LHCN-M2 (cell line): ENCODE results near the gene ZMYM4. TPM values are rescaled to one million over a fixed set of nuclear protein-coding genes. Genes with fewer than 3 reads are reported as not detected.
"Not testable (repeated sequence)": the region's sequence is repeated elsewhere in the genome, so short reads cannot be mapped to it uniquely, and the experiment has no call there.

Source experiments
- DNase-seq: peaks from one replicate; pipeline ENCODE4 v3.0.0-alpha.2; 2012; ENCODE audit warnings: low read depth
- total RNA-seq: library from RNA; depleted of rRNA; stranded (reverse); fragments of >200 nt; gene quantifications from 2 replicates; pipeline ENCODE4 v1.2.3, GENCODE V29; 2014; rRNA removed

The ZMYM4 gene
- total RNA-seq, 1 experiment from 2014 or later, result 43.7 TPM

GRCh38 chr1:35452106-35452774, 183.7 kb downstream of the ZMYM4 start:
- no peak for DNase-seq

DNA sequence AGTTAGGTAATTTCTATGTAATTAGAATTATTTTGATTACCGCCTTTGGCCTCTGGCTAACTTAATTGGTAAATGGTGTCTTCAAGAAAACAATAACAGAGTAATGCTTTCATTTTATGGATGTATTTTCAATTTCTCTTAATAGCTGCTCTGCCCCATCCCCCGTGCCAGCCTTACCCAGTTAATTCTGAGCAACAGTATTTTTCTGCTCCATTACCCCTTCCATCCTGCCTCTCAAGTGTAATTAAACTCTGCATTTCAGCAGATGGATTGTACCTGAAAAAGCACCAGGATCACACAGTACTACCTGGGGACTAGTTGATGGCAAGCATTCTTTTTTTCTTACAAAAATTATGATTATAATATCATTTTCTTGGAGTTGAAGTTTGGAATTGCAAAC, 184.5 kb downstream of the ZMYM4 start:
- no peak for DNase-seq

DNA sequence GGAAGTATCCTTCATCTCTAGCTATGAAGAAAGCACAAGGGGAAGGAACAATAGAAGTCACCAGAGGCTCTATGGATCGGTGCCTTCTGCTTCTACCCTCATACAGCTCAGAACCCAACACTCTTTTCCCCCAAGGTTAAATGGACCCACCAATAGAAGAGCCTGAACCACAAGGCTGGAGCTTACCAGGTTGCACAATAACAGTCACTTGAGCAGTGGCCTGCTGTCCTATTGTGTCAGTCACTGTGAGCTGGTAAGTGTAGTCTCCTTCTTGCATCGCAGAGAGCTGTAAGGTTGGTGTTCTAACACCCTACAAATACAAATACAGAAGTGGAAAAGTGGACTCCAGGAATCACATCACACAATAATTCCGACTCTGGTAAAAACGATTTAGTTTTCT, 185.7 kb downstream of the ZMYM4 start:
- no peak for DNase-seq

DNA sequence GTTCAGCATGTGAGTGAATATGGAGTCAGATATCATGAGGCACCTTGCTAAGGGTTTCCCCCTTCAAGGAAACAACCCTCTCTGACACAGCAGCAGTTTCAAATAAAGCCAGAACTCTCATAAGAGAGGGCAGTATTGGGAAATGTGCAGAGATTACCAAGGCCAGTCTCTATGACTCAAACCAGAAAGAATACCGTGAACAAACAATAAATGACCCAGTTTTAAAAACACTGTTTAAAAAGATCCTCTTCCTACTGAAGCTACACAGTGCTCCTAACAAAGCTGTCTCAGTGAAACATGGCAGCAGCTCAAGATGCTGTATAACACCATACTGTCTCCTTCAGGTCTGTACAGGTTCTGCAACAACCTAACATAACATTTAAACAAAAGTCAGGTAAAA, 186.1 kb downstream of the ZMYM4 start:
- DNase-seq, result peak; percentile 79

DNA sequence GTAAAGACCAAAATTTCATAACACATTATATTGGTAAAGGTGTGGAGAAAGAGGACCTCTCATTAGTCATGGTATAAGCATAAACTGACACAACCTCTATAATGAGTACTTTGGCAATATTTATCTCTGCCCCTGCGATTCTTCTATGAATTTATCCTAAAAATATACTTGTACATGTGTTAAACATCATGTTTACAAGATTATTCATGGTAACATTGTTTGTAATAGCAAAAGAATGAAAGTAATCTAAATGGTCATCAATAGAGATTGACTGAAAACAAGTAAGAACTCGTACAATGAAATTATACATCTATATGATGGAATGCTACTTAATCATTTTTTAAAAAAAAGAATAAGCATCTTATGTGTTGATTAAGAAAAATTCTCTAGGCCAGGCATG, 192.3 kb downstream of the ZMYM4 start:
- no peak for DNase-seq

DNA sequence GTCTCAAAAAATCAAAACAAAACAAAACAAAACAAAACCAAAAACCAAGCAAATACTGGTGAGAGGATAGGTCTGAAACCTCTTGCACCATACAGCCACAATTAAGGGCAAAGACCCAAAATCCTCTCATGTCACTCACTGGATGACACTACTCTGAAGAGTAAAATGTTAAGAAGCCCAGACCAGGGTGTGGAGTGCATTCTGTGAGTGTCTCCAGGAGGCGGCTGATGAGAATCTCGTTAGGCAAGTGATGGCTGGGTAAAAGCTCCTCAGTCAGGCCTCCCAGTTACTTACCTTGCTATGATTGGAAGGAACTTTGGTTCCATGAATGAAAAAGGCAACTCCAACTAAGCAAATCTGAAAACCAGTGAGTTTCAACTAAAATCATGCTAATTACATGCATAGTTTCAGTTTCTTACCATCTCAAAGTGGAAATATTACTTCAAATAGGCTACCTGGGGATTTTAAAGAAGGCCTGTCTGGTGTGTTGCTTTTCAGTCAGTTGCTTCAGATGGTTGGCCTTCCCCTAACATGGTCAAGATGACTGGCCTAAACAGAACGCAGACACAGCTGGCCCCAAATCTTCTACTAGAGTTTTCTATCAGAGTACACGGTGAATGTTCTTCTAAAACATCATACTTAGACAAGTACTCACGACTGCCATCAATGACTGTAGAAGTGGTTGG, 193.6 kb downstream of the ZMYM4 start:
- DNase-seq, result no peak

GRCh38 chr1:35463232-35463631, 194.7 kb downstream of the ZMYM4 start:
- no peak for DNase-seq

- not testable (repeated sequence) for DNase-seq
These were observed 195.2 kb downstream of the ZMYM4 start for GRCh38 chr1:35463749-35464148.

- DNase-seq, result no peak
These were observed 197.6 kb downstream of the ZMYM4 start for GRCh38 chr1:35466120-35466519.

DNA sequence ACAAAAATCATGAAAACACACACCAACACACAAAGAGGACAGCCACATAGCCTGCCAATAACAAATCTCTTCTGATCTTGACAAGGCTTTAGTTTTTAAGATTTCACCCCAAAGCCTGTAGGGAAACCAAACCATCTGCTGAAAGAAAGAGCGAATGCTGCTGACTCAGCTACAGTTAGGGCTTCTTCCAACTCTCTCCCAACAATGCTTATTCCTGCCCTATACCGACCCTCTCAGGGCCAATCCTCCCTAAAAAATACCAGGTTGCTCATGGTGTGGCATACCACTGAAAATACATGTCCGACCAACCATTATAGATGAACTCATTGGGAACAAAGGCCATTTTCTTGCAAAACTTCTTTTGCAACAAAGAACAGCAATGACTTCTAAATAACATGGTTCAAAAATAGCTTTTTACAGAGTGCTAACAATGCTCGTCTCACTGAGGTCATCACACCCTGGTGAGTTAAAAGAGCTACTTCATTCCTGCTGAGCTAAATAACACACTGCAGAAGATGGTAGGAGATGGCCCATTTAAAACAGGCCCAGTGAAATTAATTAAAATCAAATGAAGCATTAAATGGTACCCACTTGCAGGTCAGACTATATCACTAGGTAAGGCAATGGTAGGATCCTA, 202.6 kb downstream of the ZMYM4 start:
- no peak for DNase-seq

Other genes with a start within 250 kb of the ZMYM4 start
- 7.8 and 10.6 TPM in 2 replicates for gene ZMYM6, start 236.8 kb upstream of the ZMYM4 start, total RNA-seq
- 16.3 and 23.4 TPM in 2 replicates for gene ZMYM1, start 189.3 kb upstream of the ZMYM4 start, total RNA-seq
- 202 and 203 TPM in 2 replicates for gene SFPQ, start 75.6 kb upstream of the ZMYM4 start, total RNA-seq